Coronary artery (tissue), 2 donors: Measurements from ENCODE around the gene AK9.
"Not testable (repeated sequence)": the region's sequence is repeated elsewhere in the genome, so short reads cannot be mapped to it uniquely, and the experiment has no call there.

Source experiments
- DNase-seq: peaks from one replicate; pipeline ENCODE4 v3.0.0-alpha.2; 2017; ENCODE audit warnings: low spot score
- H3K27ac ChIP-seq, 2 donors: fragments of 200-600 bp; sonication (generic); one replicate each; pipeline ENCODE4 v1.5.1; 2016 to 2019
- H3K4me3 ChIP-seq: fragments of 200-600 bp; sonication (generic); 2 replicates; pipeline ENCODE4 v1.5.1; 2016; ENCODE audit warnings: mild to moderate bottlenecking, moderate library complexity
- CTCF ChIP-seq: fragments of 200-600 bp; sonication (generic); IDR thresholded peaks from one replicate; pipeline ENCODE4 v1.5.1; 2019; ENCODE audit warnings: antibody characterized with exemption

The AK9 gene

GRCh38 chr6:109471105-109471810 lies 219.7 kb downstream of the AK9 start:
- TF ChIP-seq CTCF = no peak
- Histone ChIP-seq H3K27ac (no peak overlapping the region), H3K4me3 (no peak overlapping the region)
- no peak for DNase-seq

GRCh38 chr6:109469591-109470189 lies 221.3 kb downstream of the AK9 start:
- no peak for DNase-seq

GRCh38 chr6:109467696-109468095 lies 223.3 kb downstream of the AK9 start:
- DNase-seq = no peak
- H3K27ac ChIP-seq = no peak overlapping the region
- TF ChIP-seq CTCF = no peak

More at GRCh38 chr6:109469591-109470189, 221.3 kb downstream of the AK9 start:
- Histone ChIP-seq H3K27ac (no peak overlapping the region), H3K4me3 (no peak overlapping the region)
- no peak for TF ChIP-seq CTCF

GRCh38 chr6:109466212-109466923 lies 224.6 kb downstream of the AK9 start:
- DNase-seq = no peak
- H3K4me3 ChIP-seq = no peak overlapping the region
- no peak overlapping the region for H3K27ac ChIP-seq
- TF ChIP-seq CTCF = no peak

More at GRCh38 chr6:109467696-109468095, 223.3 kb downstream of the AK9 start:
- no peak overlapping the region for H3K4me3 ChIP-seq

- Histone ChIP-seq H3K27ac (no peak overlapping the region), H3K4me3 (no peak overlapping the region)
- DNase-seq = no peak
- no peak for TF ChIP-seq CTCF
Measured at GRCh38 chr6:109465772-109466171, 225.2 kb downstream of the AK9 start.

- no peak for DNase-seq
- Histone ChIP-seq H3K4me3 (no peak overlapping the region), H3K27ac (no peak overlapping the region)
- no peak for TF ChIP-seq CTCF
Measured at GRCh38 chr6:109461733-109462526, 229.1 kb downstream of the AK9 start.

GRCh38 chr6:109461205-109461604 lies 229.8 kb downstream of the AK9 start:
- not testable (repeated sequence) for H3K4me3 ChIP-seq, H3K27ac ChIP-seq, DNase-seq
